Gastroesophageal sphincter (tissue), 3 donors: ENCODE data around the gene MMP14.

ENCODE experiments used
- EP300 ChIP-seq: sonication (generic); formaldehyde crosslinking; IDR thresholded peaks from one replicate; pipeline ENCODE4 v1.6.1; 2017; ENCODE audit warnings: antibody characterized with exemption, mild to moderate bottlenecking
- POLR2A ChIP-seq, 2 donors: fragments of 450-650 bp; IDR thresholded peaks; one replicate each; pipeline ENCODE4 v1.6.1; 2017; ENCODE audit warnings: antibody characterized with exemption in 2 of 2, mild to moderate bottlenecking in 2 of 2, moderate library complexity in 1 of 2
- POLR2AphosphoS5 ChIP-seq: sonication (generic); formaldehyde crosslinking; IDR thresholded peaks from one replicate; pipeline ENCODE4 v1.6.1; 2017; ENCODE audit warnings: antibody characterized with exemption
- TF ChIP-seq, protein P1 (sequence below), 4 experiments: fragments of 200-600 bp in 2 of 4; fragments of 450-650 bp in 2 of 4; sonication (generic) in 1 of 4; IDR thresholded peaks; one replicate each; pipeline ENCODE4 v1.5.1; 2017 to 2019; ENCODE audit warnings: antibody characterized with exemption in 4 of 4, mild to moderate bottlenecking in 2 of 4, moderate library complexity in 2 of 4

GRCh38 chr14:22800346-22800745 lies 36.0 kb upstream of the MMP14 start:
- TF ChIP-seq EP300 (no peak), POLR2AphosphoS5 (no peak), POLR2A (IDR thresholded peaks at IDR 0.05) (no peak)
- TF ChIP-seq, protein P1, sequence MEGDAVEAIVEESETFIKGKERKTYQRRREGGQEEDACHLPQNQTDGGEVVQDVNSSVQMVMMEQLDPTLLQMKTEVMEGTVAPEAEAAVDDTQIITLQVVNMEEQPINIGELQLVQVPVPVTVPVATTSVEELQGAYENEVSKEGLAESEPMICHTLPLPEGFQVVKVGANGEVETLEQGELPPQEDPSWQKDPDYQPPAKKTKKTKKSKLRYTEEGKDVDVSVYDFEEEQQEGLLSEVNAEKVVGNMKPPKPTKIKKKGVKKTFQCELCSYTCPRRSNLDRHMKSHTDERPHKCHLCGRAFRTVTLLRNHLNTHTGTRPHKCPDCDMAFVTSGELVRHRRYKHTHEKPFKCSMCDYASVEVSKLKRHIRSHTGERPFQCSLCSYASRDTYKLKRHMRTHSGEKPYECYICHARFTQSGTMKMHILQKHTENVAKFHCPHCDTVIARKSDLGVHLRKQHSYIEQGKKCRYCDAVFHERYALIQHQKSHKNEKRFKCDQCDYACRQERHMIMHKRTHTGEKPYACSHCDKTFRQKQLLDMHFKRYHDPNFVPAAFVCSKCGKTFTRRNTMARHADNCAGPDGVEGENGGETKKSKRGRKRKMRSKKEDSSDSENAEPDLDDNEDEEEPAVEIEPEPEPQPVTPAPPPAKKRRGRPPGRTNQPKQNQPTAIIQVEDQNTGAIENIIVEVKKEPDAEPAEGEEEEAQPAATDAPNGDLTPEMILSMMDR (IDR thresholded peaks at IDR 0.05), result no peak
